Hippocampal formation (tissue), 2 donors: ENCODE measurements around the gene GPBP1.
A peak's percentile ranks its signal among the peaks of the same experiment; 100 is the strongest.
"Not testable (repeated sequence)": the region's sequence is repeated elsewhere in the genome, so short reads cannot be mapped to it uniquely, and the experiment has no call there.

Experiments used
- DNase-seq, 2 donors: peaks; one replicate each; lab custom pipeline; 2025; lab: John Stamatoyannopoulos, UW

The GPBP1 gene

DNA sequence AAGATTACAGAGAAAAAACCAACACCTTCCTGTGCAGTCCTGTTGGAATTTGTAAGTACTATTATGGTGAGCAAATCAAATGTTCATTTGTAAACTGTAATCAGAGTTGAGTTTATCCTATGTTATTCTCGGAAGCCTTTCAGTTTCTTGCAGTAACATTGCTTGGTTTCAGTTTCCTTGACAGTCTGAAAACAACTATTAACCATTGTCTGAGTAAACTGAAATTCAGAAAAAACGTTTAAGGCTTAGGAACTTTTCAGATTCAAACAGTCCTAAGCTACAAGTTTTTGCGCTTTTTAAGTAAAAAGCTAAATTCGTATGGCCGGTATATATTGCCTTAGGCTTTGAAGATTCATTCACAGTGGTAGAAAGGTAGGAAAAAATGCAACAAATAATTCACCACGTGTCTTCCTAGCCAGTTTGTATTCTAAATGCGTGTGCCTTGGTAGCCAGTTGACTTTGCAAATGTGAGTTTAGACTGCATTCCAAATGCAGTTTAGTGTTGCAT, 2.5 kb downstream of the GPBP1 start:
- DNase-seq, result peak in 1 of 2 donors; percentile 33

DNA sequence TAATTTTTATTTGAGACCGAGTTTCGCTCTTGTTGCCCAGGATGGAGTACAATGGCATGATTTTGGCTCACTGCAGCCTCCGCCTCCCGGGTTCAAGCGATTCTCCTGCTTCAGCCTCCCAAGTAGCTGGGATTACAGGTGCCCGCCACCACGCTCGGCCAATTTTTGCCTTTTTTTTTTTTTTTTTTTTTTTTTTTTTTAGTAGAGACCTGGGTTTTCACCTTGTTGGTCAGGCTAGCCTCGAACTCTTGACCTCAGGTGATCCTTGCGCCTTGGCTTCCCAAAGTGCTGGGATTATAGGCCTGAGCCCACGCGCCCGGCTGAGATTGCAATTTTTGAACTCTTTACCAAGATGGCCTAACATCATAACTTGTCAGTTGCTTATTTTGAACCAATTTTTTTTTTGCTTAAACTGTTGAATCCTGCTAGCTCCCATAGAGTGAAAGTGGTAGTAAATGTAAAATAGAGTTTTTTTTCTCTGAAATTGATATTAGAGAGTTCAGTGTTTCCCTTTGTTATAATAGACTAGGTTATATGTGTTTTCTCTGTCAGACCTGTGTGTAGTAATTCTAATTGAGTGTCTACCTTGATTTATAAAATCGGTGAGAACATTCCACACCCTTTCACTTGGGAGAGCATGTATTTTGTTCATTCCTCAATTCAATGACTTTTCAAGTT, 3.8 kb downstream of the GPBP1 start:
- no peak for DNase-seq

DNA sequence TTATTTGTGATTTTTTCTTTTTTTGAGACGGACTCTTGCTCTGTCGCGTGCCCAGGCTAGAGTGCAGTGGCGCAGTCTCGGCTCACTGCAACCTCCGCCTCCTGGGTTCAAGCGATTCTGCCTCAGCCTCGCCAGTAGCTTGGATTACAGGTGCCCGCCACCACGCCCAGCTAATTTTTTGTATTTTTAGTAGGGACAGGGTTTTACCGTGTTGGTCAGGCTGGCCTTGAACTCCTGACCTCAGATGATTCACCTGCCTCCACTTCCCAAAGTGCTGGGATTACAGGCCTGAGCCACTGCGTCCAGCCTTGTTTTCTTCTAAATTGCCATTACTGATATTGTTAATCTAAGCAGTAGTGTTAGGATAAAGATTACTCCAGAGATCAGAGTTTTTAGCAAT, 4.4 kb downstream of the GPBP1 start:
- not testable (repeated sequence) for DNase-seq

GRCh38 chr5:57179262-57180200, 5.7 kb downstream of the GPBP1 start:
- no peak for DNase-seq

GRCh38 chr5:57181154-57181553, 7.3 kb downstream of the GPBP1 start:
- DNase-seq, result no peak

DNA sequence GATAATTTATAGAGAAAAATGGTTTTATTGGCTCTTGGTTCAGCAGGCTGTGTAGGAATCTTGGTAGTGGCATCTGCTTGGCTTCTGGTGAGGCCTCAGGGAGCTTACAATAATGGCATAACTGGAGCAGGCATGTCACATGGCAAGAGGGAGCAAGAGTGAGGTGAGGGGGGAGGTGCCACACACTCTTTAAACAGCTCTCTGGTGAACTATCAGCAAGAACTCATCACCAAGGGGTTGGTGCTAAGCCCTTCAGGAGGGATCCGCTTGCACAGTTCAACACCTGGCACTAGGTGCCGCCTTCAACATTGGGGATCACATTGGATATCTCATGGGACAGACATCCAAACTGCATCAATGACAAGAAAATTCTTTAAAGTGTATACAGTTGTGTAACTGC, 10.5 kb downstream of the GPBP1 start:
- no peak for DNase-seq

DNA sequence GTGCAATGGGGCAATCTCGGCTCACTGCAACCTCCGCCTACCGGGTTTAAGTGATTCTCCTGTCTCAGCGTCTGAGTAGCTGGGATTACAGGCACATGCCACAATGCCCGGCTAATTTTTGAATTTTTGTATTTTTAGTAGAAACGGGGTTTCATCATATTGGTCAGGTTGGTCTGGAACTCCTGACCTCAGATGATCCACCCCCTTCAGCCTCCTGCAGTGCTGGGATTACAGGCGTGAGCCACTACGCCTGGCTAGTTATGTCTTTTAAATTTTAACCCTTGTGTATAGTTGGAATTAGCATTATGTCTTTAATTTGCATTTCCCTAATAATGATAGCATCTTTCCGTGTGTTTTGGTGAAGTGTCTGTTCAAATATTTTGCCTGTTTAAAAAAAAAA, 11.5 kb downstream of the GPBP1 start:
- no peak for DNase-seq

DNA sequence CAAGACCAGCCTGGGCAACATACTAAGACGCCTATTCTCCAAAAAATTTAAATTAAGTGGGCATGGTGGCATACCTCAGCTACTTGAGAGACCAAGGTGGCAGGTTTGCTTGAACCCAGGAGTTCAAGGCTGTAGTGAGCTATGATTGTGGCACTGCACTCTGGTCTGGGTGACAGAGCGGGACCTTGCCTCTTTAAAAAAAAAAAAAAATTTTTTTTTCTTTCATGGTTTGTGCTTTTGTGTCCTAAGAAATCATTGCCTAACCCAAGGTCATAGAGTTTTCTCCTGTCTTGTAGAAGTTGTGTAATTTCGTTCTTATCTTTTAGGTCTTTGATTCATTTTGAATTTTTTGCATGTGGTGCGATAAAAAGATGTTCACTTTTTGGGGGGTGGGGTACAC, 12.3 kb downstream of the GPBP1 start:
- DNase-seq, result no peak

GRCh38 chr5:57187977-57188376, 14.1 kb downstream of the GPBP1 start:
- DNase-seq, result not testable (repeated sequence)

DNA sequence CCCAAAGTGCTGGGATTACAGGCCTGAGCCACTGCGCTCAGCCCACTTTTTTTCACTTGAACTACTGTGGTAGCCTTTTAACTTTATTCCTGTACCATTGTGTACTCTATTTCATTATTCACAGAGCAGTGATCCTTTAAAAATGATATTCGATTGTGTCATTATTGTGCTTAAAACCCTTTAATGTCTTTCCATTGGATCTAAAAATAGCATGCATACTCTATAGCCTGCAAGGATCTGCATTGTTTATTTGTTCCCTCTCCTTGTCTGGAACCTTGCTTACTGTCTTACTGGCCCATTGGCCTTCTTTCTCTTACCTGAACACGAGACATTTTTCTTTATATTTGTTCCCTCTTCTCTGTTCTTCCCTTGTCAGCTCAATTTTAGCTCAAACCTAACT, 15.7 kb downstream of the GPBP1 start:
- no peak for DNase-seq

- DNase-seq, result no peak
Observed at GRCh38 chr5:57190593-57190992, 16.7 kb downstream of the GPBP1 start.

GRCh38 chr5:57191163-57191562, 17.3 kb downstream of the GPBP1 start:
- DNase-seq, result no peak

DNA sequence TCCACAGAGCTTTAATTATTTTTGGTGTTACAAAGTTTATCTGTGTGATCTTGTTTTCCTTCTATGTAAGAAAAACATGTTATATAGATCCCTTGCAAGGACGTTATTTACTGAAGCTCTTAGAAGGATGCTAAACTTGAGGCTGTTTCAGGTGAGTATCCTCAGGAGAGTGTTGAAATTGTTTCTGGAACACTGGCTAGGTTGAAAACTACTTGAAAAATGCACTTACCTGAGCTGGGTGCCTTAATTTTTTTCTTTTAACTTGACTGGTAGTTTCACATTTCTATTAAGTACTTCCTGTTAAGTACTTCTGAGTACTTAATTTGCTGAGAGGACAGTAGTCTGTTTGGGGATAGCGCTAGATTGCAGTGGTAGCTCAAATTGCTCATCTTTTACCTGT, 18.1 kb downstream of the GPBP1 start:
- DNase-seq, result no peak

DNA sequence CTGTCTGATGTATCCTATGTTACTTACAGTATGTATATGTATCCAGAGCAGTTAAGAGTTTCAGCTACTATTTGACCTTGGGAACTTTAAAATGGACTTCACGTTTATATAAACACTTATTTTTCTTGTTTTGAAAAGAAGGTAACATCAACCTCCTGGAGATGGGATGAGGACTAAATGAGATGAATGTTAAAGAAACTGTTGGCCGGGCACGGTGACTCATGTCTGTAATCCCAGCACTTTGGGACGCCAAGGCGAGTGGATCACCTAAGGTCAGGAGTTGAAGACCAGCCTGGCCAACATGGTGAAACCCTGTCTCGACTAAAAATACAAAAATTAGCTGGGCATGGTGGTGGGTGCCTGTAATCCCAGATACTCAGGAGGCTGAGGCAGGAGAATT, 19.0 kb downstream of the GPBP1 start:
- not testable (repeated sequence) for DNase-seq

- no peak for DNase-seq
Observed at GRCh38 chr5:57193757-57194413, 20.0 kb downstream of the GPBP1 start.

DNA sequence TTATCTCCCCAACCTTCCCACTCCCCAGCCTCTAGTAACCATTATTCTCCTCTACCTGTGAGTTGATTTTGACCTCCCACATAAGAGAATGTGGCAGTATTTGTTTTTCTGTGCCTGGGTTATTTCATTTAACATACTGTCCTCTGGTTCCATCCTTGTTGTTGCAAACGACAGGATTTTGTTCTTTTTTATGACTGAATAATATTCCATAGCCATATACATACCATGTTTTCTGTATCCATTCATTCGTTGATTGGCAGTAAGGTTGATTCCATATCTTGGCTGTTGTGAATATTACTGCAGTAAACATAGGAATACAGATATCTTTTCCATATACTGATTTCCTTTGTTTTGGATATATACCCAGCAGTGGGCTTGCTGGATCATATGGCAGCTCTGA, 20.8 kb downstream of the GPBP1 start:
- DNase-seq, result no peak

DNA sequence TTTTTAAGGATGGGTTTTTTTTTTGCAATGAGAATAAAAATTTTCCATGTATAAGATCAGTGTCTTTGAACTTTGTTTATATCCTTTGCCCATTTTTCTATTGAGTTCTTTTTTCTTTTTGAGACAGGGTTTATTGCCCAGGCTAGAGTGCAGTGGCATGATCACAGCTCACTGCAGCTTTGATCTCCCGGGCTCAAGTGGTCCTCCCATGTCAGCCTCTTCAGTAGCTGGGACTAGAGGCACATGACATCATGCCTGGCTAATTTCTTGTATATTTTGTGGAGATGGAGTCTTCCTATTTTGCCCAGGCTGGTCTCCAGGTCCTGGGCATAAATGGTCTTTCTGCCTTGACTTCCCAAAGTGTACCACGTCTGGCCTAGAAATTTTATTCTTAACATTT, 21.2 kb downstream of the GPBP1 start:
- DNase-seq, result no peak

GRCh38 chr5:57199866-57200265, 26.0 kb downstream of the GPBP1 start:
- no peak for DNase-seq

DNA sequence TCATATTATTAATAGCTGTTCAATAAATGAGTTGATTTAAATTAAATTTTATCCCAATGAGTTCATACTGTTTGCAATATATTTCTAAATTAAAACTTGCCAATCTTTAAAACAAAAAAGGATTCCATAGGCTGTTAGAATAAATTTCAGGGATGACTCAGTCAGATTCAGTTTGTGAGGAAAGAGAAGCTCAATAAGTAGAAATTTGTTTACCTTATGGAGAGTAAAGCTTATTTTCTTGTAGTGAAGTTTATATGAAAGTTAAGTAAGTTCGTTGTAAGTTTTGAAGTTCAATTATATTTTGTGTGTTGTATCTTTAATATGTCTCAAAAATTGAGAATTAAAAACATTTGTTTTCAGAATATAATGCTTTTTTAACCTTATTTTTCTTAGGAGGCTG, 29.0 kb downstream of the GPBP1 start:
- DNase-seq, result no peak

GRCh38 chr5:57207007-57207653, 33.3 kb downstream of the GPBP1 start:
- DNase-seq, result no peak

- DNase-seq, result no peak
Observed at GRCh38 chr5:57207681-57208080, 33.8 kb downstream of the GPBP1 start.
